Measurements from ENCODE around the gene HMGA1.

GRCh38 chr6:34229877-34230276, 6.8 kb upstream of the HMGA1 start:
- TF ChIP-seq, protein P1, sequence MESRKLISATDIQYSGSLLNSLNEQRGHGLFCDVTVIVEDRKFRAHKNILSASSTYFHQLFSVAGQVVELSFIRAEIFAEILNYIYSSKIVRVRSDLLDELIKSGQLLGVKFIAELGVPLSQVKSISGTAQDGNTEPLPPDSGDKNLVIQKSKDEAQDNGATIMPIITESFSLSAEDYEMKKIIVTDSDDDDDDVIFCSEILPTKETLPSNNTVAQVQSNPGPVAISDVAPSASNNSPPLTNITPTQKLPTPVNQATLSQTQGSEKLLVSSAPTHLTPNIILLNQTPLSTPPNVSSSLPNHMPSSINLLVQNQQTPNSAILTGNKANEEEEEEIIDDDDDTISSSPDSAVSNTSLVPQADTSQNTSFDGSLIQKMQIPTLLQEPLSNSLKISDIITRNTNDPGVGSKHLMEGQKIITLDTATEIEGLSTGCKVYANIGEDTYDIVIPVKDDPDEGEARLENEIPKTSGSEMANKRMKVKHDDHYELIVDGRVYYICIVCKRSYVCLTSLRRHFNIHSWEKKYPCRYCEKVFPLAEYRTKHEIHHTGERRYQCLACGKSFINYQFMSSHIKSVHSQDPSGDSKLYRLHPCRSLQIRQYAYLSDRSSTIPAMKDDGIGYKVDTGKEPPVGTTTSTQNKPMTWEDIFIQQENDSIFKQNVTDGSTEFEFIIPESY (IDR thresholded peaks at IDR 0.05; ENCODE audit: borderline replicate concordance, low read depth): no peak
- TF ChIP-seq SIN3A (IDR thresholded peaks at IDR 0.05; ENCODE audit: borderline replicate concordance, low read depth, low read length) (no peak), RCOR1 (IDR thresholded peaks at IDR 0.05; ENCODE audit: low read length) (no peak), MAX (IDR thresholded peaks at IDR 0.05; ENCODE audit: low read depth) (no peak), MXI1 (IDR thresholded peaks at IDR 0.05; ENCODE audit: low read depth, low read length) (no peak)
